GM15510 (cell line): ENCODE results near the gene KRT14.

Experiments
- POLR2A ChIP-seq: IDR thresholded peaks from 3 replicates; pipeline ENCODE4 v1.6.1; 2011; ENCODE audit warnings: borderline replicate concordance; ENCODE audit not compliant: insufficient read length; ENCODE audit errors: extremely low read depth

The KRT14 gene

DNA sequence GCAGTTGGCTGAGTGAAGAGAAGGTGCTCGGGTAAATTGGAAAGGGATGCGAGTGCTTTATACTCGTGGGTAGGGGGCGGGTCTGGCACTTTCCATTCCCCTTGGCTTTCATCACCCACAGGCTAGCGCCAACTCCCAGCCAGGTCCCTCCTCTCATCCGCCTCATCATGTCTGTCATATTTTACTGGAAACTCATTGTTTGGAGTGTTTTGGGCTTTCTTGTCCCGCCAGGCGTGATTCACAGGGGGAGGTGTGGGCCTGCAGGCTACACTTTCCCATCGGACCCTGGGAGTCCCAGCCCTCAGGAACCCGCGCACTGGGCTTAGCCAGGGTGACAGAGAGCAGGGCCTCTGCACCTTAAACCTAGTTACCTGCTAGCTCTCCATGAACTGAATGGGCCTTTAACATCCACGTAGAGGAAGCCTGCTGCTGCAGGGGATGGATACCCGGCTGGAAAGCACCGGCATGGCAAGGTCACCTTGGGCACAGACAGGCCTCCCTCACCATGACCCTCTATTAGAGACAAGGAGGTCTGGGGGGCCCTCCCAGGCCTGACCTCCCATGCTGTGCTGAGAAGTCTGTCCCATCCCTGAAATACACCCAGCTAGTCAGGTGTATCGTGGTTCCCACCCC lies at the start of gene KRT14:
Gene KRT14 (minus strand): TSS at position 33 of the 633 bp plus-strand sequence. CDS start 61 bp downstream, outside the sequence.
- TF ChIP-seq POLR2A = no peak

- no peak for TF ChIP-seq POLR2A
Measured at GRCh38 chr17:41635121-41636097, 48.7 kb upstream of the KRT14 start.

DNA sequence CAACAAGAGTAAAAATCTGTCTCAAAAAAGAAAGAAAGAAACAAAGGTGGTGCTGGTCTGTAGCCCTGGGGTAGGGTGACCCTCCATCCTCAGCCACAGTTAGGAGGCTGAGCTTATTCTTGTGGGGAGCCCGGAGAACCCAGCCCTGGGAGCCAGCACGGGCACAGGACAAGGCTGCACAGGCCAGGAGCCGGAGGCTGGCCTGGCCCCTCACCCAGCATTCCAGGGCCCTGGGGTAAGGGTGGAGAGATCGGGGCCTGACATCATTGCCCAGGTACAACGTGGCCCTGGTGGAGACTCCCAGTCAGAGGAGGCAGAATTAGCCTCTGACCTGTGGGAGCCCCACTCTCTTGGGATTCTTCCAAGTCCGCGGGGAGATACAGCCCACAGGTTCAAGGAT lies 47.9 kb upstream of the KRT14 start:
- no peak for TF ChIP-seq POLR2A

GRCh38 chr17:41633556-41634199 lies 47.0 kb upstream of the KRT14 start:
- no peak for TF ChIP-seq POLR2A

GRCh38 chr17:41632482-41633105 lies 45.9 kb upstream of the KRT14 start:
- no peak for TF ChIP-seq POLR2A

DNA sequence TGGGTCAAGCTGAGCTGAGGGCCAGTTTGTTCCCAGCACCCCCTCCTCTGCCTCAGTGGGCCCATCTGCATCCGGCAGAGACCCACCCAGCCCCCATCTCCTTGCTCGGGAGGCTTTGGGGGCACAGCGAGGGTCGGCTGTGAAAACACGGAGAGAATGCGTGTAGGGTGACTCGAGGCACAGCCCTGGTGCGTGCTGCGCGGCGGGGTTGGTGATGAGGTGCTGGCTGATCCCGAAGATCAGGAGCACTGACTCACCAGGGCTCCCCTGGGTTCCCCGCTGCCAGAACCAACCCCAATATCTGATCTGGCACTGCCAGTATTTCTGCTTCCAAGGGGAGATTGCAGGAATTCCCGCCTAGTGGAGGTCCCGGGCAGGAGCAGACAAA lies 45.2 kb upstream of the KRT14 start:
- no peak for TF ChIP-seq POLR2A

DNA sequence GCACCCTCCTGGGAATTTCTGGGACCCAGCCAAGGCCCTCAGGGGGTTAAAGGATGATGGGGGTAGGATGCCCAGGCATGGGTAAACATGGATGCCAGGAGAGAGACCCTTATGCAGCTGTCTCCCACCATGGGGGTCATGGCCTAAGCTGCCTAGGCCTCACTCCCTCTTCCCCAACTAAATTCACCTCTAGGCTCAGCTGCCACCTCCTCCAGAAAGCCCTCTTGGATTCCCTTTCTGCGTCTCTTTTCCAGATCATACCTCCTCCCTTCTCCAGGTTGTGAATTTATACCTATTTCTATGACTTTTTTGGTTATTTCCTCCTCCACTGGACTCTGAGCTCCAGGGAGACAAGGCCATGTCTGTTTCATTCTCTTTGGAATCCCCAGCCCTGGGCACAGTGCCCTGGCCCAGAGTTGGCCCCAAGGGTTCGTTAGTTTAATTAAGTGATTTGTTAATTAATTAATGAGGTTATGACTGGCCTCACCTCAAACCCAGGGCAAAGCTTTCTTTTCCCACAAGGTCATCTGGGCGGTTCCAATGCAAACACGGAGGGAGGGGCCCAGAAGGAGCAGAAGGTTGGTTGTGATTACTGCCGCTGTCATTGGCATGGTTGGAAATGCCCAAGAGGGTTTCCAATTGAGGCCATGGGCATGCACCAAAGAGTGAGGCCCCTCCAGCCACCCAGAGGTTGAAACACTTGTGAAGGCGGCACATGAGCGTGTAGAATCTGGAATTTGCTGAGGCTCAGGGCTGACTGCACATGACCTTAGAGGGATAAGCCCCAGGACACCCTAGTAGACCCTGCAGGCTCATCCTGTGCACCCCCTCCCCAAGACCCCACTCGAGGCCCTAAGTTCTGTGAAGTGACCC lies 44.6 kb upstream of the KRT14 start:
- TF ChIP-seq POLR2A = no peak

- TF ChIP-seq POLR2A = no peak
Measured at GRCh38 chr17:41629826-41630670, 43.4 kb upstream of the KRT14 start.

GRCh38 chr17:41629316-41629715 lies 42.6 kb upstream of the KRT14 start:
- TF ChIP-seq POLR2A = no peak

DNA sequence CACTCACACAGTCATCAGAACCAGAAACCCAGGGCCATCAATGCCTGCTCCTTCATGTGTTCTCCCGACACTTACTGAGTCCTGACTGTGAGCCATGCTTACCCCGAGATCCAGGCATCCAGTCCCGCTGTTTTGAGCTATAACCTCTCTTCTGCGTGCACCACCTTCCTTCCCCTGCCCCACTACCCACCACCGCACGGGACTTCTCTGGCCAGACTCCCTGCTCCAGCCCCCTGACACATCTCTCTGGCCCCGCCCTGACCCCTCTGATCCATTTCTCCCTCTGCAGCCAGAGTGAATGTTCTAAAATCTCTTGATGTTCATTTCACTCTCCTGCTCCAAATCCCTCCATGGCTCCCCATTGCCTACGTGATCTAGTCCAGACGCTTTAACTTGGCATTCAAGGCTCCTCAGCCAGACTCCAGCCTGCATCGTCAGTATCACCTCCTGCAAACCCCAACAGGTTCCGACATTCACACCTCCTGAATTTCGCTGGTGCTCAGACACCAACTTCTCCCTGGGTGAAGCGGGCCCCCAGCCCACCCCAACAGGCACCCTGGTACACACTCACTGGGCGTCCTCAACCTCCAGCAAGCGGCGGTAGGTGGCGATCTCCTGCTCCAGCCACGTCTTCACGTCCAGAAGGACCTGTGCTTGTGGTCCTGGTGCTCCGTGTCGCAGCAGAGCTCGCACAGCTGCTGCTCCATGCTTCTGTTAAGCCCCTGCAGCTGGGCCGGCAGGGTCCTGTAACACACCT lies 40.8 kb upstream of the KRT14 start:
- no peak for TF ChIP-seq POLR2A

GRCh38 chr17:41625602-41626001 lies 38.9 kb upstream of the KRT14 start:
- TF ChIP-seq POLR2A = no peak
